ENCODE measurements around the gene RSBN1L. TPM values are rescaled to one million over a fixed set of nuclear protein-coding genes. Genes with fewer than 3 reads are reported as not detected.

RSBN1L gene
- total RNA-seq, 1 donor from 2014 or later, result 17.2 TPM

GRCh38 chr7:77766801-77767605 lies 70.7 kb downstream of the RSBN1L start:
- peaks cover 16% of the 10 kb centered on the region for H3K36me3 Mint-ChIP-seq (ENCODE audit: low read depth, unreplicated experiment)
- H3K4me3 Mint-ChIP-seq (ENCODE audit: unreplicated experiment), result no peak overlapping the region
- no peak for TF ChIP-seq CTCF (IDR thresholded peaks at IDR 0.05; ENCODE audit: unreplicated experiment)
- peaks cover 2% of the 10 kb centered on the region for H3K27me3 Mint-ChIP-seq (ENCODE audit: unreplicated experiment)
- peak overlapping the region; percentile 45 for H3K27ac Mint-ChIP-seq (ENCODE audit: unreplicated experiment)
- no peak for DNase-seq (ENCODE audit: low spot score)
- H3K9me3 Mint-ChIP-seq (ENCODE audit: unreplicated experiment), result no peaks in the 10 kb centered on the region
- H3K4me1 Mint-ChIP-seq (ENCODE audit: unreplicated experiment), result peaks cover 12% of the 10 kb centered on the region

GRCh38 chr7:77770316-77770715 lies 74.1 kb downstream of the RSBN1L start:
- H3K27ac Mint-ChIP-seq (ENCODE audit: unreplicated experiment), result no peak overlapping the region
- no peaks in the 10 kb centered on the region for H3K9me3 Mint-ChIP-seq (ENCODE audit: unreplicated experiment)
- H3K27me3 Mint-ChIP-seq (ENCODE audit: unreplicated experiment), result peaks cover 2% of the 10 kb centered on the region
- H3K36me3 Mint-ChIP-seq (ENCODE audit: low read depth, unreplicated experiment), result peaks cover 16% of the 10 kb centered on the region
- H3K4me3 Mint-ChIP-seq (ENCODE audit: unreplicated experiment), result no peak overlapping the region
- no peak for DNase-seq (ENCODE audit: low spot score)
- H3K4me1 Mint-ChIP-seq (ENCODE audit: unreplicated experiment), result peaks cover 7% of the 10 kb centered on the region
- no peak for TF ChIP-seq CTCF (IDR thresholded peaks at IDR 0.05; ENCODE audit: unreplicated experiment)

GRCh38 chr7:77771901-77772300 lies 75.6 kb downstream of the RSBN1L start:
- no peak for TF ChIP-seq CTCF (IDR thresholded peaks at IDR 0.05; ENCODE audit: unreplicated experiment)
- Mint-ChIP-seq H3K27me3 (ENCODE audit: unreplicated experiment) (peaks cover 2% of the 10 kb centered on the region), H3K4me3 (ENCODE audit: unreplicated experiment) (peak overlapping the region; percentile 7), H3K36me3 (ENCODE audit: low read depth, unreplicated experiment) (peaks cover 4% of the 10 kb centered on the region), H3K4me1 (ENCODE audit: unreplicated experiment) (no peaks in the 10 kb centered on the region), H3K27ac (ENCODE audit: unreplicated experiment) (peak overlapping the region; percentile 2), H3K9me3 (ENCODE audit: unreplicated experiment) (no peaks in the 10 kb centered on the region)
- no peak for DNase-seq (ENCODE audit: low spot score)

GRCh38 chr7:77778535-77778934 lies 82.3 kb downstream of the RSBN1L start:
- Mint-ChIP-seq H3K36me3 (ENCODE audit: low read depth, unreplicated experiment) (peaks cover 9% of the 10 kb centered on the region), H3K4me1 (ENCODE audit: unreplicated experiment) (no peaks in the 10 kb centered on the region), H3K27me3 (ENCODE audit: unreplicated experiment) (no peaks in the 10 kb centered on the region), H3K27ac (ENCODE audit: unreplicated experiment) (no peak overlapping the region), H3K4me3 (ENCODE audit: unreplicated experiment) (no peak overlapping the region), H3K9me3 (ENCODE audit: unreplicated experiment) (no peaks in the 10 kb centered on the region)
- no peak for DNase-seq (ENCODE audit: low spot score)
- no peak for TF ChIP-seq CTCF (IDR thresholded peaks at IDR 0.05; ENCODE audit: unreplicated experiment)

GRCh38 chr7:77782383-77782782 lies 86.1 kb downstream of the RSBN1L start:
- no peak for TF ChIP-seq CTCF (IDR thresholded peaks at IDR 0.05; ENCODE audit: unreplicated experiment)
- no peak overlapping the region for H3K27ac Mint-ChIP-seq (ENCODE audit: unreplicated experiment)
- peaks cover 1% of the 10 kb centered on the region for H3K27me3 Mint-ChIP-seq (ENCODE audit: unreplicated experiment)
- H3K4me1 Mint-ChIP-seq (ENCODE audit: unreplicated experiment), result no peaks in the 10 kb centered on the region
- no peak overlapping the region for H3K4me3 Mint-ChIP-seq (ENCODE audit: unreplicated experiment)
- no peaks in the 10 kb centered on the region for H3K9me3 Mint-ChIP-seq (ENCODE audit: unreplicated experiment)
- DNase-seq (ENCODE audit: low spot score), result no peak
- peaks cover 26% of the 10 kb centered on the region for H3K36me3 Mint-ChIP-seq (ENCODE audit: low read depth, unreplicated experiment)

All from endothelial cell (in vitro differentiated cells).